ENCODE results near the gene EVC.
"Not testable (repeated sequence)": the region's sequence is repeated elsewhere in the genome, so short reads cannot be mapped to it uniquely, and the experiment has no call there.

The EVC gene

GRCh38 chr4:5837483-5837882 lies 126.5 kb downstream of the EVC start:
- DNase-seq = not testable (repeated sequence)

DNA sequence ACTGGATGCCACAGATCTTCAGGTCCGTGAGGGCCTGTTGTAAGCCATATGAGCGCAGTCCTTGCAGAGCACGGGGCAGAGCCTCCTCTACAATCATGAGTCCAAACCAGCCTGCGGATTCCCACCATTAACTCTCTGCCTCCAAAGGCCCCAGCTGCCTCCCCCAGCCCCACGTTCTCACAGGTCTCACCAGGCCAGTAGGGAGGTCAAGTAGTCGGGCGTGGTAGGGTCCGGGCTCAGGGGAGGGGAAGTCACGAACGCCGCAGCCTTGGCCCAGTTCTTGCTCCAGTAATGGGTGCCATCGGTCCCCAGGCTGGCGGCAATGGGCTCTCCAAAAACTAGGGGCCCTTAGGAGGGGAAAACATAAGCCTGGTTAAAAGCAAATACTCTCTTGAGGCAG lies 128.3 kb downstream of the EVC start:
- H3K27me3 ChIP-seq (ENCODE audit: insufficient read depth, low read length, poor library complexity) = no peaks in the 10 kb centered on the region
- DNase-seq = no peak
- H3K18ac ChIP-seq (ENCODE audit: low read length) = no peak overlapping the region
- no peak overlapping the region for H2AK5ac ChIP-seq (ENCODE audit: low read length)
- no peak overlapping the region for H4K5ac ChIP-seq (ENCODE audit: low read length)
- H3K79me1 ChIP-seq (ENCODE audit: low read length) = no peaks in the 10 kb centered on the region
- no CpG with 5 or more reads among the region's 13 CpGs for WGBS (ENCODE audit: extremely low coverage, insufficient coverage, low lambda C conversion rate)
- H2BK120ac ChIP-seq (ENCODE audit: low read depth, low read length) = no peak overlapping the region
- no peak overlapping the region for H3K4ac ChIP-seq (ENCODE audit: low read depth, low read length)
- H3K9ac ChIP-seq (ENCODE audit: low read length) = no peak overlapping the region
- H4K8ac ChIP-seq (ENCODE audit: low read depth, low read length) = no peak overlapping the region
- H3K4me2 ChIP-seq (ENCODE audit: low read length) = no peak overlapping the region
- H2BK5ac ChIP-seq (ENCODE audit: low read length) = no peak overlapping the region
- no peak overlapping the region for H3K56ac ChIP-seq (ENCODE audit: low read length)
- no peak overlapping the region for H3K4me3 ChIP-seq (ENCODE audit: low read length)
- H2BK15ac ChIP-seq (replicated peaks; ENCODE audit: low read depth) = no peak overlapping the region
- H3K36me3 ChIP-seq (ENCODE audit: control insufficient read depth, insufficient read depth, low read length) = peaks cover 31% of the 10 kb centered on the region
- H3K4me1 ChIP-seq (ENCODE audit: control insufficient read depth, low read depth, low read length) = no peaks in the 10 kb centered on the region
- no peak overlapping the region for H3K27ac ChIP-seq (ENCODE audit: low read depth, low read length)
- H3K79me2 ChIP-seq (ENCODE audit: control insufficient read depth, insufficient read depth, low read length) = no peaks in the 10 kb centered on the region
- no peak overlapping the region for H3K23ac ChIP-seq (ENCODE audit: low read length)

More at GRCh38 chr4:5837483-5837882, 126.5 kb downstream of the EVC start:
- not testable (repeated sequence) for H3K4ac ChIP-seq (ENCODE audit: low read depth, low read length); H2AK5ac ChIP-seq (ENCODE audit: low read length); H3K18ac ChIP-seq (ENCODE audit: low read length); H3K27ac ChIP-seq (ENCODE audit: low read depth, low read length); H3K4me3 ChIP-seq (ENCODE audit: low read length); H3K9ac ChIP-seq (ENCODE audit: low read length); H3K4me2 ChIP-seq (ENCODE audit: low read length); H3K79me1 ChIP-seq (ENCODE audit: low read length); H2BK120ac ChIP-seq (ENCODE audit: low read depth, low read length); H4K8ac ChIP-seq (ENCODE audit: low read depth, low read length); H4K5ac ChIP-seq (ENCODE audit: low read length); H2BK5ac ChIP-seq (ENCODE audit: low read length); H3K79me2 ChIP-seq (ENCODE audit: control insufficient read depth, insufficient read depth, low read length); H3K27me3 ChIP-seq (ENCODE audit: insufficient read depth, low read length, poor library complexity); H3K23ac ChIP-seq (ENCODE audit: low read length); H2BK15ac ChIP-seq (replicated peaks; ENCODE audit: low read depth); H3K4me1 ChIP-seq (ENCODE audit: control insufficient read depth, low read depth, low read length); H3K56ac ChIP-seq (ENCODE audit: low read length)
- no CpG with 5 or more reads among the region's 6 CpGs for WGBS (ENCODE audit: extremely low coverage, insufficient coverage, low lambda C conversion rate)
- peaks cover 30% of the 10 kb centered on the region for H3K36me3 ChIP-seq (ENCODE audit: control insufficient read depth, insufficient read depth, low read length)

DNA sequence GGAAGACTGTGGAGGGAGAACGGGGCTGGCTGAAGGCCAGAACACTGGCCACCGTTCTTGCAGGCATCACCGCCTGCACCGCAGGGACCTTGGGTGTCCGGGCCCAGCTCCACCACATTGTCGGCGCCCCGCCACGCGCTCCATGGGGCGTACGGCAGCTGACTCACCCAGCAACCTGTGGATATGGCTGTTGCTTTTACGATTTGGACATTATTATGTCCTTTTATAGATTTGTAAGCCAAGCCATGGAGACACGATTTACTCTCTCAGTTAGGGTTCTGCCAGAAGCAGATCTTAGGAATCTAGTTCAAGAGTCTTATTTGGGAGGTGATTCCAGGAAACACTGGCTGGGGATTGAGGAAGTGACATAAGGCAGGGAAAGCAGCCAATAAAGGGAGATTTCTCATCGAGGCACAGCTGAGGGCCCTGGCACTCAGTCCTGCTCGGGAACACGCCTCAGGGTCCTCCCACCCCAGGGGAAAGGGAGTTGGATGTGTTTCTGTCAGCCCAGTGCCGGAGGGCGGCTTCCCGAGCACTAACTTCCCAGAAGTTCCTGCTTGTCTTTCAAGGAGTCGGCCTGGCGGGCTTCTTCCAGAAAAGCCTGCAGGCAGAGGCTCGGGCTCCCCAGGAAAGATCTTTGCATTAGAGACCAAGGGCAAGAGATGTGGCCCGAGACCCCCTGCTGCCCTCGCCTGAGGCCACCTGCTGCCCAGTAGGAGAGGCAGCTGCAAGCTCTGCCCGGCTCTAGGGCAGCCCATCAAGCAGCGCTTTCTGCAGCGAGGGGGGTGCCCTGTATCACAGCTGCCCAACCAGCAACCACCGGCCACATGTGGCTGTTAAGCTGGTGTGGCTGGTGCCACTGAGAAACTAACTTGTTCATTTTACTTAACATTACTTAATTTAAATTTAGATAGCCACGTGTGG lies 129.0 kb downstream of the EVC start:
- Histone ChIP-seq H3K56ac (ENCODE audit: low read length) (no peak overlapping the region), H3K9ac (ENCODE audit: low read length) (no peak overlapping the region), H3K79me2 (ENCODE audit: control insufficient read depth, insufficient read depth, low read length) (no peaks in the 10 kb centered on the region), H3K4me1 (ENCODE audit: control insufficient read depth, low read depth, low read length) (no peaks in the 10 kb centered on the region), H3K27ac (ENCODE audit: low read depth, low read length) (no peak overlapping the region), H3K4me3 (ENCODE audit: low read length) (no peak overlapping the region), H2BK120ac (ENCODE audit: low read depth, low read length) (no peak overlapping the region), H3K18ac (ENCODE audit: low read length) (no peak overlapping the region), H2BK5ac (ENCODE audit: low read length) (no peak overlapping the region), H3K36me3 (ENCODE audit: control insufficient read depth, insufficient read depth, low read length) (peaks cover 33% of the 10 kb centered on the region), H4K5ac (ENCODE audit: low read length) (no peak overlapping the region), H3K27me3 (ENCODE audit: insufficient read depth, low read length, poor library complexity) (no peaks in the 10 kb centered on the region), H2AK5ac (ENCODE audit: low read length) (no peak overlapping the region), H3K79me1 (ENCODE audit: low read length) (no peaks in the 10 kb centered on the region), H3K4ac (ENCODE audit: low read depth, low read length) (no peak overlapping the region), H4K8ac (ENCODE audit: low read depth, low read length) (no peak overlapping the region), H3K23ac (ENCODE audit: low read length) (no peak overlapping the region), H2BK15ac (replicated peaks; ENCODE audit: low read depth) (no peak overlapping the region), H3K4me2 (ENCODE audit: low read length) (no peak overlapping the region)
- WGBS (ENCODE audit: extremely low coverage, insufficient coverage, low lambda C conversion rate) = no CpG with 5 or more reads among the region's 30 CpGs
- no peak for DNase-seq

DNA sequence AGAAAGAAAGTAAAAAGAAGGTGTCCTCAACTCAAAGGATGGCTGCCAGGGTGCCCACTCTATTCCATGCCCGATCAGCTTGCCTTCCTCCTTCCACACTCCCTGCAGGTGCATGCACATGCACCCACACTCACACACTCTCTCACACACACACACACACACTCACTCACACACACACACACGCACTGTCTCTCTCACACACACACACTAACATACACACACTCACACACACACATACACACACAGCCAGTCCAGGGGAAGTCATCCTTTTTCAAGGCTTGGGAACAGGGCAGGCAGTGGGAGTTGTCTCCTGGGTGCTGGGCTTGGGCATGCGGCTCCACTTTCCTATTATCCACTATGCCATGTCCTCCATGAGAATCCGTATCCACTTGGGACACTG lies 131.5 kb downstream of the EVC start:
- Histone ChIP-seq H3K23ac (ENCODE audit: low read length) (no peak overlapping the region), H3K27ac (ENCODE audit: low read depth, low read length) (no peak overlapping the region), H3K4me2 (ENCODE audit: low read length) (no peak overlapping the region), H3K79me1 (ENCODE audit: low read length) (no peaks in the 10 kb centered on the region), H2AK5ac (ENCODE audit: low read length) (no peak overlapping the region), H4K8ac (ENCODE audit: low read depth, low read length) (no peak overlapping the region), H2BK5ac (ENCODE audit: low read length) (no peak overlapping the region), H3K9ac (ENCODE audit: low read length) (no peak overlapping the region), H4K5ac (ENCODE audit: low read length) (no peak overlapping the region), H2BK120ac (ENCODE audit: low read depth, low read length) (no peak overlapping the region), H3K4ac (ENCODE audit: low read depth, low read length) (no peak overlapping the region), H3K18ac (ENCODE audit: low read length) (no peak overlapping the region), H3K79me2 (ENCODE audit: control insufficient read depth, insufficient read depth, low read length) (no peaks in the 10 kb centered on the region), H3K4me3 (ENCODE audit: low read length) (no peak overlapping the region), H3K27me3 (ENCODE audit: insufficient read depth, low read length, poor library complexity) (no peaks in the 10 kb centered on the region), H3K36me3 (ENCODE audit: control insufficient read depth, insufficient read depth, low read length) (peaks cover 25% of the 10 kb centered on the region), H2BK15ac (replicated peaks; ENCODE audit: low read depth) (no peak overlapping the region), H3K4me1 (ENCODE audit: control insufficient read depth, low read depth, low read length) (no peaks in the 10 kb centered on the region), H3K56ac (ENCODE audit: low read length) (no peak overlapping the region)
- WGBS (ENCODE audit: extremely low coverage, insufficient coverage, low lambda C conversion rate) = 100% methylated on average over 1 of the region's 4 CpGs
- DNase-seq = no peak

- peaks cover 17% of the 10 kb centered on the region for H3K36me3 ChIP-seq (ENCODE audit: control insufficient read depth, insufficient read depth, low read length)
- no peak overlapping the region for H4K5ac ChIP-seq (ENCODE audit: low read length)
- H3K9ac ChIP-seq (ENCODE audit: low read length) = no peak overlapping the region
- H4K8ac ChIP-seq (ENCODE audit: low read depth, low read length) = no peak overlapping the region
- H2AK5ac ChIP-seq (ENCODE audit: low read length) = no peak overlapping the region
- H2BK15ac ChIP-seq (replicated peaks; ENCODE audit: low read depth) = no peak overlapping the region
- H3K4me2 ChIP-seq (ENCODE audit: low read length) = no peak overlapping the region
- H3K23ac ChIP-seq (ENCODE audit: low read length) = no peak overlapping the region
- no peak overlapping the region for H3K27ac ChIP-seq (ENCODE audit: low read depth, low read length)
- no CpG with 5 or more reads among the region's 18 CpGs for whole genome bisulfite sequencing (ENCODE audit: extremely low coverage, insufficient coverage, low lambda C conversion rate)
- H3K4ac ChIP-seq (ENCODE audit: low read depth, low read length) = no peak overlapping the region
- no peaks in the 10 kb centered on the region for H3K4me1 ChIP-seq (ENCODE audit: control insufficient read depth, low read depth, low read length)
- H3K18ac ChIP-seq (ENCODE audit: low read length) = no peak overlapping the region
- no peak overlapping the region for H2BK120ac ChIP-seq (ENCODE audit: low read depth, low read length)
- no peak overlapping the region for H3K4me3 ChIP-seq (ENCODE audit: low read length)
- H3K56ac ChIP-seq (ENCODE audit: low read length) = no peak overlapping the region
- no peaks in the 10 kb centered on the region for H3K27me3 ChIP-seq (ENCODE audit: insufficient read depth, low read length, poor library complexity)
- H2BK5ac ChIP-seq (ENCODE audit: low read length) = no peak overlapping the region
- no peaks in the 10 kb centered on the region for H3K79me2 ChIP-seq (ENCODE audit: control insufficient read depth, insufficient read depth, low read length)
- no peaks in the 10 kb centered on the region for H3K79me1 ChIP-seq (ENCODE audit: low read length)
- no peak for DNase-seq
Measured at GRCh38 chr4:5843573-5844530, 132.9 kb downstream of the EVC start.
